Measurements from ENCODE around the gene ARHGAP24.

GRCh38 chr4:85968945-85969819 is 494.2 kb downstream of the ARHGAP24 start:
- TF ChIP-seq EP300 (IDR thresholded peaks at IDR 0.05) (no peak), CTCF (IDR thresholded peaks at IDR 0.05) (peak in 2 of 3 donors; percentile 28 to 34), POLR2A (IDR thresholded peaks at IDR 0.05) (no peak)

Measured in ovary (tissue), 3 donors.